ENCODE results near the gene PHLPP1. TPM values are rescaled to one million over a fixed set of nuclear protein-coding genes. Genes with fewer than 3 reads are reported as not detected.

PHLPP1 gene
- total RNA-seq, 2 experiments from 2014 or later: 9.0 to 12.4 TPM

DNA sequence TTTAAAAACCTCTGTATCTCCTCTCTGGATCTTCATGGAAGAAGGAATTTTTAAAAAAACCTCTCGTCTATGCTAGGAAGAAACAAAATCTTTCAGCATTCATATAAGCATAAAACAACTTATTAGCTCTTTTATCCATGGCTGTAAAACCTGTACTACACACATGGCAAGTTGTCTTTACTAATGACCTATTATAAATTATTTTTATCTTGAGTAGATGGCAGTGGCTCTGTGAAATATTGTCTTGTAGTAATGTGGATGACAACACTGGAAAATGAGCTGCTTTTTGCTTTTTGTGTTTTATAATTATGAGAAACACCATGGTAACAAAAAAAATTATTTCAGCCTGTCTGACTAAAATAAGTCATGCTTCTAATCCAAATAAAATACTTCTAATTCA, 18.9 kb downstream of the PHLPP1 start:
- Histone ChIP-seq H3K9me2 (ENCODE audit: insufficient read depth, low read length) (no peaks in the 10 kb centered on the region), H3K9me3 (ENCODE audit: low read length) (no peaks in the 10 kb centered on the region), H2AFZ (ENCODE audit: low read length) (no peak overlapping the region), H3K4me1 (ENCODE audit: insufficient read depth, low read length, poor library complexity, severe bottlenecking) (peaks cover 22% of the 10 kb centered on the region), H3K27ac (ENCODE audit: low read depth, low read length, poor library complexity, severe bottlenecking) (no peak overlapping the region), H3K4me3 (ENCODE audit: low read depth, low read length, poor library complexity, severe bottlenecking) (no peak overlapping the region), H4K20me1 (ENCODE audit: insufficient read depth, low read length) (no peaks in the 10 kb centered on the region), H3K4me2 (ENCODE audit: low read length) (no peak overlapping the region), H3K36me3 (ENCODE audit: insufficient read depth, low read length) (no peaks in the 10 kb centered on the region), H3K79me2 (ENCODE audit: insufficient read depth, low read depth, low read length) (peaks cover 9% of the 10 kb centered on the region; the same call in 1 of the 2 replicates)
- POLR2A ChIA-PET: interaction anchor here (1.0 kb wide), 1 partner anchor 24 kb away, joined by 3 read pairs; no protein-coding TSS in a partner anchor
- BruUV-seq (replicated peaks): no TSS peak
- CTCF ChIA-PET (ENCODE audit: unreplicated experiment): no interaction called here
- no peak for TF ChIP-seq EZH2phosphoT487 (IDR thresholded peaks at IDR 0.05; ENCODE audit: borderline replicate concordance, low read depth, low read length)
- TF ChIP-seq, protein P1, sequence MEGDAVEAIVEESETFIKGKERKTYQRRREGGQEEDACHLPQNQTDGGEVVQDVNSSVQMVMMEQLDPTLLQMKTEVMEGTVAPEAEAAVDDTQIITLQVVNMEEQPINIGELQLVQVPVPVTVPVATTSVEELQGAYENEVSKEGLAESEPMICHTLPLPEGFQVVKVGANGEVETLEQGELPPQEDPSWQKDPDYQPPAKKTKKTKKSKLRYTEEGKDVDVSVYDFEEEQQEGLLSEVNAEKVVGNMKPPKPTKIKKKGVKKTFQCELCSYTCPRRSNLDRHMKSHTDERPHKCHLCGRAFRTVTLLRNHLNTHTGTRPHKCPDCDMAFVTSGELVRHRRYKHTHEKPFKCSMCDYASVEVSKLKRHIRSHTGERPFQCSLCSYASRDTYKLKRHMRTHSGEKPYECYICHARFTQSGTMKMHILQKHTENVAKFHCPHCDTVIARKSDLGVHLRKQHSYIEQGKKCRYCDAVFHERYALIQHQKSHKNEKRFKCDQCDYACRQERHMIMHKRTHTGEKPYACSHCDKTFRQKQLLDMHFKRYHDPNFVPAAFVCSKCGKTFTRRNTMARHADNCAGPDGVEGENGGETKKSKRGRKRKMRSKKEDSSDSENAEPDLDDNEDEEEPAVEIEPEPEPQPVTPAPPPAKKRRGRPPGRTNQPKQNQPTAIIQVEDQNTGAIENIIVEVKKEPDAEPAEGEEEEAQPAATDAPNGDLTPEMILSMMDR (conservative IDR thresholded peaks at IDR 0.05; ENCODE audit: low read length): no peak
- no peak for DNase-seq (ENCODE audit: low spot score)
- intact Hi-C loops (cut with micrococcal nuclease; ENCODE audit: unreplicated experiment): no loop called here

DNA sequence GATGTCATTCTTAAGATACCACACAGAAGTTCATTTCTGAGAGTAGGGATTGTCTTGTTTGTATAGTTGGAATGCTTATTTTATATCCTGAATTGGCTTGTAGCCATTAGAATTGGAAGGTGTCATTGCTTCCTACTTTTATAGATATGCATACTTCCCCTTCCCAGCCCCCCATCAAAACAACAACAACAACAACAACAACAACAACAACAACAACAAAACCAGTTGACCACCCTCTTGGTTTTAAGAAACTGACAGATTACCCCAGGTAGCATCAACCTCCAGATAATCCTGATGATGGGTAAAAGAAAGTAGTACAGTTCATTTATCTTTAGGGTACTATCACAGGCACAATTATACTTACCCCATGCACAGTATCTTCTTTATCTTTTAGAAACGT, 20.0 kb downstream of the PHLPP1 start:
- Histone ChIP-seq H2AFZ (ENCODE audit: low read length) (no peak overlapping the region), H3K4me3 (ENCODE audit: low read depth, low read length, poor library complexity, severe bottlenecking) (no peak overlapping the region), H3K36me3 (ENCODE audit: insufficient read depth, low read length) (no peaks in the 10 kb centered on the region), H3K9me3 (ENCODE audit: low read length) (no peaks in the 10 kb centered on the region), H3K4me2 (ENCODE audit: low read length) (no peak overlapping the region), H3K9me2 (ENCODE audit: insufficient read depth, low read length) (no peaks in the 10 kb centered on the region), H3K4me1 (ENCODE audit: insufficient read depth, low read length, poor library complexity, severe bottlenecking) (peaks cover 11% of the 10 kb centered on the region), H3K27ac (ENCODE audit: low read depth, low read length, poor library complexity, severe bottlenecking) (no peak overlapping the region), H4K20me1 (ENCODE audit: insufficient read depth, low read length) (no peaks in the 10 kb centered on the region), H3K79me2 (ENCODE audit: insufficient read depth, low read depth, low read length) (peaks cover 9% of the 10 kb centered on the region; the same call in 1 of the 2 replicates)
- ChIA-PET POLR2A (no interaction called here), CTCF (ENCODE audit: unreplicated experiment) (no interaction called here)
- no peak for DNase-seq (ENCODE audit: low spot score)
- TF ChIP-seq, protein P1 (conservative IDR thresholded peaks at IDR 0.05; ENCODE audit: low read length): no peak
- TF ChIP-seq EZH2phosphoT487 (IDR thresholded peaks at IDR 0.05; ENCODE audit: borderline replicate concordance, low read depth, low read length): no peak
- intact Hi-C loops (cut with micrococcal nuclease; ENCODE audit: unreplicated experiment): no loop called here
- no TSS peak for BruUV-seq (replicated peaks)

DNA sequence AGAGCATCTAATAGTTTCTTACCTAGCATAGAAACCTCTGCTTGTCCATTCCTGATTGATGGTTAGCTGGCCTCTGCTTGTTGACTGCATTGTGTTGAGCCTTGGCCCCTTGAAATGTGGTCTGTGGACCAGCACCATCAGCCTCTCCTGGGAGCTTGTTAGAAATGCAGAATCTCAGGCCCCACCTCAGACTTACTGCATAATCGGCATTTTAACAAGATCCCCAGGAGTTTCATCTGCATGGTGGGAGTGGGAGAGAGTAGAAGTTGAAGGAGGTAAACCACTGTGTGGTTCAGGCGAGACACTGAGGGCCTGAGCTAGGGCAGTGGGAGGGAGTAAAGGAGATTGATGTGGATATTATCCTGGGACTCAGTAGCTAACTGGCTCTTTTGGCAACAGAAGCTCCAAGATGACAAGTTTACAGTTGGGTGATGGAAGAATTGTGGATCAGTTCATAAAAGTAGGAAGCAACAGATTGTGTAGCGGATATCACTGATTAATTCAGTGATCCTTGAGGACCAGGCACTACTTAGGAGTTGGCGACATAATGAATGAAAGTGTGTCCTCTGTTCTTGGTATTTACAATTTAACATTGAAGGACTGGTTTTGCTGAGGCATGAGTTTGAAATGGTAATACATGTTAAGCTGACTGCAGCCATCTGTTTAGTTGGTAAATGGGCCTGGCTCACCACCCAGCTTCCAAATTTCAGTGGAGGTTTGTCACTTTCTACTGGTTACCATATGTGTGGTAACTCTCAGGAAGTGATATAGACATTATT, 20.9 kb downstream of the PHLPP1 start:
- H3K79me2 ChIP-seq (ENCODE audit: insufficient read depth, low read depth, low read length): peaks cover 5% of the 10 kb centered on the region; the same call in 1 of the 2 replicates
- H3K9me3 ChIP-seq (ENCODE audit: low read length): no peaks in the 10 kb centered on the region
- CTCF ChIA-PET (ENCODE audit: unreplicated experiment): no interaction called here
- H3K9me2 ChIP-seq (ENCODE audit: insufficient read depth, low read length): no peaks in the 10 kb centered on the region
- H3K27ac ChIP-seq (ENCODE audit: low read depth, low read length, poor library complexity, severe bottlenecking): no peak overlapping the region
- peaks cover 2% of the 10 kb centered on the region for H3K4me1 ChIP-seq (ENCODE audit: insufficient read depth, low read length, poor library complexity, severe bottlenecking)
- no peaks in the 10 kb centered on the region for H3K36me3 ChIP-seq (ENCODE audit: insufficient read depth, low read length)
- BruUV-seq (replicated peaks): no TSS peak
- no peaks in the 10 kb centered on the region for H4K20me1 ChIP-seq (ENCODE audit: insufficient read depth, low read length)
- no peak overlapping the region for H3K4me3 ChIP-seq (ENCODE audit: low read depth, low read length, poor library complexity, severe bottlenecking)
- POLR2A ChIA-PET: interaction anchor here (0.6 kb wide), 1 partner anchor 14 kb away, joined by 3 read pairs; no protein-coding TSS in a partner anchor
- TF ChIP-seq EZH2phosphoT487 (IDR thresholded peaks at IDR 0.05; ENCODE audit: borderline replicate concordance, low read depth, low read length): no peak
- TF ChIP-seq, protein P1 (conservative IDR thresholded peaks at IDR 0.05; ENCODE audit: low read length): no peak
- DNase-seq (ENCODE audit: low spot score): no peak
- intact Hi-C loops (cut with micrococcal nuclease; ENCODE audit: unreplicated experiment): no loop called here
- no peak overlapping the region for H3K4me2 ChIP-seq (ENCODE audit: low read length)
- H2AFZ ChIP-seq (ENCODE audit: low read length): no peak overlapping the region

Measured in OCI-LY7 (cell line).